Tibial nerve (tissue), 3 donors: ENCODE data around the gene PARD6B.

ENCODE experiments used
- POLR2A ChIP-seq, 2 donors: fragments of 450-650 bp; IDR thresholded peaks; one replicate each; pipeline ENCODE4 v1.6.1; 2017; ENCODE audit warnings: antibody characterized with exemption in 2 of 2, mild to moderate bottlenecking in 2 of 2, moderate library complexity in 2 of 2
- TF ChIP-seq, protein P1 (sequence below), 5 experiments: fragments of 200-600 bp in 3 of 5; fragments of 450-650 bp in 2 of 5; sonication (generic) in 3 of 5; IDR thresholded peaks; one replicate each; pipeline ENCODE4 v1.5.1; 2016 to 2019; ENCODE audit warnings: antibody characterized with exemption in 5 of 5, mild to moderate bottlenecking in 3 of 5, moderate library complexity in 2 of 5

DNA sequence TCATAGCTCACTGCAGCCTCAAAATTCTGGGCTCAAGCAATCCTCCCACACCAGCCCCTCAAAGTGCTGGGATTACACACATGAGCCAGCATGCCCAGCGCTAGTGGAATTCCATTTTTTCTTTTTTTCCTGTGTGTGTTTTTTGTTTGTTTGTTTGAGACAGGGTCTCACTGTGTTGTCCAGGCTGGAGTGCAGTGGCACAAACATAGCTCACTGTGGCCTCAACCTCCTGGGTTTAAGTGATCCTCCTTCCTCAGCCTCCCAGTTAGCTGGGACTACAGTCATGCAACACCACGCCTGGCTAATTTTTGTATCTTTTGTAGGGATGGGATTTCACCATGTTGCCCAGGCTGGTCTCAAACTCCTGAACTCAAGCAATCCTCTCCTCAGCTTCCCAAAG lies 14.1 kb upstream of the PARD6B start:
- TF ChIP-seq POLR2A (IDR thresholded peaks at IDR 0.05), result no peak
- TF ChIP-seq, protein P1, sequence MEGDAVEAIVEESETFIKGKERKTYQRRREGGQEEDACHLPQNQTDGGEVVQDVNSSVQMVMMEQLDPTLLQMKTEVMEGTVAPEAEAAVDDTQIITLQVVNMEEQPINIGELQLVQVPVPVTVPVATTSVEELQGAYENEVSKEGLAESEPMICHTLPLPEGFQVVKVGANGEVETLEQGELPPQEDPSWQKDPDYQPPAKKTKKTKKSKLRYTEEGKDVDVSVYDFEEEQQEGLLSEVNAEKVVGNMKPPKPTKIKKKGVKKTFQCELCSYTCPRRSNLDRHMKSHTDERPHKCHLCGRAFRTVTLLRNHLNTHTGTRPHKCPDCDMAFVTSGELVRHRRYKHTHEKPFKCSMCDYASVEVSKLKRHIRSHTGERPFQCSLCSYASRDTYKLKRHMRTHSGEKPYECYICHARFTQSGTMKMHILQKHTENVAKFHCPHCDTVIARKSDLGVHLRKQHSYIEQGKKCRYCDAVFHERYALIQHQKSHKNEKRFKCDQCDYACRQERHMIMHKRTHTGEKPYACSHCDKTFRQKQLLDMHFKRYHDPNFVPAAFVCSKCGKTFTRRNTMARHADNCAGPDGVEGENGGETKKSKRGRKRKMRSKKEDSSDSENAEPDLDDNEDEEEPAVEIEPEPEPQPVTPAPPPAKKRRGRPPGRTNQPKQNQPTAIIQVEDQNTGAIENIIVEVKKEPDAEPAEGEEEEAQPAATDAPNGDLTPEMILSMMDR (IDR thresholded peaks at IDR 0.05), result no peak
